Ishikawa (cell line): ENCODE measurements around the gene C2CD4D.

Source experiments
- CEBPB ChIP-seq: IDR thresholded peaks from 2 replicates; pipeline ENCODE4 v1.6.1; 2012
- CREB1 ChIP-seq: IDR thresholded peaks from 2 replicates; pipeline ENCODE4 v1.6.1; 2012; ENCODE audit warnings: low read depth
- EGR1 ChIP-seq: IDR thresholded peaks from 2 replicates; pipeline ENCODE4 v1.6.1; 2012
- EP300 ChIP-seq: IDR thresholded peaks from 2 replicates; pipeline ENCODE4 v1.6.1; 2012; ENCODE audit warnings: borderline replicate concordance
- FOXM1 ChIP-seq: IDR thresholded peaks from 2 replicates; pipeline ENCODE4 v1.6.1; 2012; ENCODE audit warnings: low read depth, borderline replicate concordance
- NFIC ChIP-seq: IDR thresholded peaks from 2 replicates; pipeline ENCODE4 v1.6.1; 2012
- RAD21 ChIP-seq: IDR thresholded peaks from 2 replicates; pipeline ENCODE4 v1.6.1; 2012; ENCODE audit warnings: low read depth
- TAF1 ChIP-seq: IDR thresholded peaks from 2 replicates; pipeline ENCODE4 v1.6.1; 2012; ENCODE audit warnings: low read depth, mild to moderate bottlenecking
- TCF12 ChIP-seq: IDR thresholded peaks from 2 replicates; pipeline ENCODE4 v1.6.1; 2012; ENCODE audit warnings: low read depth
- TEAD4 ChIP-seq: IDR thresholded peaks from 2 replicates; pipeline ENCODE4 v1.6.1; 2012
- YY1 ChIP-seq: IDR thresholded peaks from 2 replicates; pipeline ENCODE4 v1.6.1; 2012; ENCODE audit warnings: low read depth
- ZBTB7A ChIP-seq: IDR thresholded peaks from 2 replicates; pipeline ENCODE4 v1.6.1; 2012; ENCODE audit warnings: low read depth
- TF ChIP-seq, protein P1 (sequence below): IDR thresholded peaks from 2 replicates; pipeline ENCODE4 v1.6.1; 2012; ENCODE audit warnings: low read depth, mild to moderate bottlenecking
- TF ChIP-seq, protein P2 (sequence below): IDR thresholded peaks from 2 replicates; pipeline ENCODE4 v1.6.1; 2012
- TF ChIP-seq, protein P3 (sequence below): IDR thresholded peaks from 2 replicates; pipeline ENCODE4 v1.6.1; 2012

The C2CD4D gene

DNA sequence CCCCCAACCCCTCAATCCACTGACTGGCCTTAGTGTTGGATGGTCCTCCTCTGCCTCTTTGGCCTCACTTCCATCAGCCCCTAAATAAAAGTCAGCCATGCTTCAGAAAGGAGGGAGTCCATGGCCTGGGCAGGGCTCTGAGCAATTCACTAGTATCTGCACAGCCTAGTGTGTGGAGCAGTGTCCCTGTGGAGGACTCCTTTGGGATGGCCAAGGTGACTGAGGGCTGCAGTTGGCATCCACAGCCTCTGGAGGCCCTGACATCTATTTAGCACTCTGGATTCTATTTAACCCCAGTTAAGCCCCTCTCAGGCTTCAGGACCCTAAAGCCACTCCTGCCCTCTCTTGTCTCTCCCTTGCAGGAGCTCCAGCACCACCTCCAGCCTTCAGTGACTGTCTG lies 10.3 kb upstream of the C2CD4D start:
- no peak for TF ChIP-seq EP300
- TF ChIP-seq, protein P1, sequence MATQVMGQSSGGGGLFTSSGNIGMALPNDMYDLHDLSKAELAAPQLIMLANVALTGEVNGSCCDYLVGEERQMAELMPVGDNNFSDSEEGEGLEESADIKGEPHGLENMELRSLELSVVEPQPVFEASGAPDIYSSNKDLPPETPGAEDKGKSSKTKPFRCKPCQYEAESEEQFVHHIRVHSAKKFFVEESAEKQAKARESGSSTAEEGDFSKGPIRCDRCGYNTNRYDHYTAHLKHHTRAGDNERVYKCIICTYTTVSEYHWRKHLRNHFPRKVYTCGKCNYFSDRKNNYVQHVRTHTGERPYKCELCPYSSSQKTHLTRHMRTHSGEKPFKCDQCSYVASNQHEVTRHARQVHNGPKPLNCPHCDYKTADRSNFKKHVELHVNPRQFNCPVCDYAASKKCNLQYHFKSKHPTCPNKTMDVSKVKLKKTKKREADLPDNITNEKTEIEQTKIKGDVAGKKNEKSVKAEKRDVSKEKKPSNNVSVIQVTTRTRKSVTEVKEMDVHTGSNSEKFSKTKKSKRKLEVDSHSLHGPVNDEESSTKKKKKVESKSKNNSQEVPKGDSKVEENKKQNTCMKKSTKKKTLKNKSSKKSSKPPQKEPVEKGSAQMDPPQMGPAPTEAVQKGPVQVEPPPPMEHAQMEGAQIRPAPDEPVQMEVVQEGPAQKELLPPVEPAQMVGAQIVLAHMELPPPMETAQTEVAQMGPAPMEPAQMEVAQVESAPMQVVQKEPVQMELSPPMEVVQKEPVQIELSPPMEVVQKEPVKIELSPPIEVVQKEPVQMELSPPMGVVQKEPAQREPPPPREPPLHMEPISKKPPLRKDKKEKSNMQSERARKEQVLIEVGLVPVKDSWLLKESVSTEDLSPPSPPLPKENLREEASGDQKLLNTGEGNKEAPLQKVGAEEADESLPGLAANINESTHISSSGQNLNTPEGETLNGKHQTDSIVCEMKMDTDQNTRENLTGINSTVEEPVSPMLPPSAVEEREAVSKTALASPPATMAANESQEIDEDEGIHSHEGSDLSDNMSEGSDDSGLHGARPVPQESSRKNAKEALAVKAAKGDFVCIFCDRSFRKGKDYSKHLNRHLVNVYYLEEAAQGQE: no peak
- TF ChIP-seq FOXM1: no peak
- TF ChIP-seq TAF1: no peak
- TF ChIP-seq EGR1: no peak
- TF ChIP-seq, protein P2, sequence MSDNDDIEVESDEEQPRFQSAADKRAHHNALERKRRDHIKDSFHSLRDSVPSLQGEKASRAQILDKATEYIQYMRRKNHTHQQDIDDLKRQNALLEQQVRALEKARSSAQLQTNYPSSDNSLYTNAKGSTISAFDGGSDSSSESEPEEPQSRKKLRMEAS: no peak
- TF ChIP-seq RAD21: no peak
- TF ChIP-seq, protein P3, sequence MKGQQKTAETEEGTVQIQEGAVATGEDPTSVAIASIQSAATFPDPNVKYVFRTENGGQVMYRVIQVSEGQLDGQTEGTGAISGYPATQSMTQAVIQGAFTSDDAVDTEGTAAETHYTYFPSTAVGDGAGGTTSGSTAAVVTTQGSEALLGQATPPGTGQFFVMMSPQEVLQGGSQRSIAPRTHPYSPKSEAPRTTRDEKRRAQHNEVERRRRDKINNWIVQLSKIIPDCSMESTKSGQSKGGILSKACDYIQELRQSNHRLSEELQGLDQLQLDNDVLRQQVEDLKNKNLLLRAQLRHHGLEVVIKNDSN: no peak
- TF ChIP-seq ZBTB7A: no peak
- no peak for TF ChIP-seq YY1
- TF ChIP-seq CREB1: no peak
- no peak for TF ChIP-seq CEBPB
- TF ChIP-seq TCF12: no peak

DNA sequence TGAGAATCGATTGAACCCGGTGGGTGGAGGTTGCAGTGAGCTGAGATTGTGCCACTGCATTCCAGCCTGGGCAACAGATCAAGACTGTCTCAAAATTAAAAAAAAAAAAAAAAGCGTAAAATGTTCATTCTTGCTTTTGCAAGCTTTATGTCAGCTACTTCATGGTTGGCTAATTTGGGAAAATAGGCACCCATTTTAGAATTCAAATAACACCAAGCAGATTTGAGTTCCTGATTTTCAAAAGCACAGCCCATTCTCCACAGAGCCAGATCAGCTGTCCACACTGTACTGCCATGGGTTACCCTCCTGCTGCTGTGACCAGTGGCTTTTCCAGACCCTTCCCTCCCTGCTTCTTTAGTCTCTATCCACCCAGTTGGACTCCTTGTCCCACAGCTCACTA lies 9.5 kb upstream of the C2CD4D start:
- TF ChIP-seq, protein P1: no peak
- TF ChIP-seq CEBPB (no peak), FOXM1 (no peak), RAD21 (no peak), EP300 (no peak), TCF12 (no peak), NFIC (no peak), TEAD4 (no peak), CREB1 (no peak), EGR1 (no peak), TAF1 (no peak)
- TF ChIP-seq, protein P2: no peak
- TF ChIP-seq, protein P3: no peak

DNA sequence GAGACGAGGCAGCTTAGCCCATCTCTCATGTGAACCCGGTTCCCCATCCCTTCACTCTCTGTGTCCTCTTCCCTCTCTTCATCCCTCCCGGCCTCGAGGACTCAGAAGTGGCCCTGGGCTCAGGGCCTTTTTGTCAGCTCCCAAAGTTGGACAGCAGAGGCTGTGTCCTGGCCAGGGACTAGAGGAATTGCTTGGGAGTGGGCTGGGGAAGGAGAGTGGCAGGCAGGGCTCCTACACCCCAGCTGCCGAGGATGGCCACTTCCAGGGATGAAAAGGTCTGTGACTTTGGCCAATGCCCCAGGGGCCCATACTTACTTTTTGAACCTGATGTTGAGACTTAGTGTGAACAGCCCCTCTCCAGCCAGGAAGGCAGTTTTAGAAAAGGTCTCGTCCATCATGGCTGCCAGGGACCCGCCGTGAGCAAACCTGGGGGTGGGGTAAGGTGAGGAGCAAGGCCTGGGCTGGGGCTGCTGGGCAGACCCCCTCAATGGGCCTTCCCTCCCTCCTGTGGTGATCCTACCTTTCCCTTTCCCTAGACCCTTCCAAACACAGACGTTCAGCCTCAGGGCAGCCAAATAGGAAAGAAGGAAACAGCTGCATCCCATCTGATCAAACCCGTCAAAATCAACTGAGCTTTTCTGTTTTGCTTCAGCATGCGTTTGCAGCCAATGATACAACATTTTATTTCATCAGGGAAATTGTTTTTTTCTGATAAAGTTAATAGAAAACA lies 8.4 kb upstream of the C2CD4D start:
- TF ChIP-seq, protein P3: no peak
- TF ChIP-seq CREB1 (no peak), NFIC (no peak), EP300 (no peak), YY1 (no peak), RAD21 (no peak), EGR1 (no peak)
- TF ChIP-seq, protein P2: no peak

DNA sequence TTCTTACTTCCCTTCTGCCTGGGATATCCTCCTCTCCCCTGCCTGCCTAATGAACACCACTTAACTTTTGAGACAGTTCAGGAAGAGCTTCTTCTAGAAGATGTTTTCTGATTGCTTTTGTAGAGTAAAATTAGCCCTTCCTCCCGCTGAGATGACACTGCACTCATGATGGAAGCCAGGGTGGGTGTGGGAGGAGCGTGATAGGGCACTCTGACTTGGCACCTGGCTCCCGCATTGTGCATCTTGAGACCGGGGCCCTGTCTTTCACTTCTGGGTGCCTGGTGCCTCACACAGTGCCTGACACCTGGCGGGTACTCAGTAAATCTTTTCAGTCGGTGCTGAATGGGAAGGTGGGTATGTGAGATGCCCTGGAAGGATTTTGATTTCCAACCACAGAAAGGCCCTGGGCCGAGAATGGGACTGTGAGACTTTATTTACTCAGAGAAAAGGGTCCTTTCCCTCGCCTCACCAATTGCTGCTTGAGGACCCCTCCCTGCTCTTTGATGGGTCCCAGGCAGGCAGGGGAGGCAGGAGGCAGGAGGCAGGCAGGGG lies 7.1 kb upstream of the C2CD4D start:
- TF ChIP-seq YY1 (no peak), EP300 (no peak), RAD21 (no peak), CEBPB (no peak), TAF1 (no peak), FOXM1 (no peak), TEAD4 (no peak), ZBTB7A (no peak), TCF12 (no peak), CREB1 (no peak)
- TF ChIP-seq, protein P2: no peak
- TF ChIP-seq, protein P1: no peak
- TF ChIP-seq, protein P3: no peak
